ENCODE data around the gene CDH4. TPM values are rescaled to one million over a fixed set of nuclear protein-coding genes. Genes with fewer than 3 reads are reported as not detected.

The CDH4 gene
- total and polyA plus RNA-seq, 9 of the 15 experiments (the other 6 are each of a cell fraction or from before 2014, with no cell fraction given) = 0.04 TPM; not detected in 8

- peaks cover 28 to 86% of the 10 kb centered on the region in 2 experiments for H3K27me3 ChIP-seq (ENCODE audit: control insufficient read depth in 2 of 2, insufficient read depth in 2 of 2, low read length in 2 of 2)
- H3K79me2 ChIP-seq (ENCODE audit: control insufficient read depth, insufficient read depth, low read length) = no peaks in the 10 kb centered on the region
- no peak for DNase-seq (ENCODE audit: extremely low read depth in 1 of 4, low spot score in 3 of 4)
- no peak overlapping the region for H3K27ac ChIP-seq (ENCODE audit: extremely low read depth, low read depth, low read length)
- no peak for FAIRE-seq
- peaks cover 8% of the 10 kb centered on the region for H4K20me1 ChIP-seq (replicated peaks; ENCODE audit: control insufficient read depth, insufficient read depth, low read length)
- under 1% methylated on average over 25 of the region's 29 CpGs for WGBS (ENCODE audit: insufficient coverage, low coverage, missing lambda C conversion rate)
- no peaks in the 10 kb centered on the region for H3K36me3 ChIP-seq (ENCODE audit: control insufficient read depth, insufficient read depth, low read length)
- H2AFZ ChIP-seq (ENCODE audit: low read depth, low read length) = no peak overlapping the region
- ATAC-seq = no peak
- no peak overlapping the region for H3K4me3 ChIP-seq
- ChIA-PET POLR2A (no interaction called here), CTCF (ENCODE audit: low intra/inter-chr PET ratio) (no interaction called here)
- no peak overlapping the region for H3K4me2 ChIP-seq (ENCODE audit: insufficient read depth, low read length)
- intact Hi-C loops (cut with micrococcal nuclease) (no loop called here), in situ Hi-C loops (cut with MboI) (no loop called here)
- no peaks in the 10 kb centered on the region for H3K9me1 ChIP-seq (ENCODE audit: control insufficient read depth, insufficient read depth, low read length)
- BruUV-seq (replicated peaks) = no TSS peak
- no peak overlapping the region for H3K9ac ChIP-seq (ENCODE audit: insufficient read depth in 1 of 2, low read depth in 2 of 2, low read length in 2 of 2)
- H3K9me3 ChIP-seq (replicated peaks; ENCODE audit: control insufficient read depth, insufficient read depth, low read depth, low read length) = no peaks in the 10 kb centered on the region
- H3K4me1 ChIP-seq (replicated peaks in 1 of 2; ENCODE audit: control insufficient read depth in 2 of 2, insufficient read depth in 2 of 2, low read length in 2 of 2) = no peaks in the 10 kb centered on the region
- TF ChIP-seq NR1H2 (CRISPR knock-in tag; IDR thresholded peaks at IDR 0.05) (no peak), SMAD1 (IDR thresholded peaks at IDR 0.05; ENCODE audit: low read depth, low read length, partially characterized antibody) (no peak), ZBTB17 (CRISPR knock-in tag; IDR thresholded peaks at IDR 0.05) (no peak), ATF7 (IDR thresholded peaks at IDR 0.05) (no peak), CLOCK (CRISPR knock-in tag; IDR thresholded peaks at IDR 0.05; ENCODE audit: borderline replicate concordance) (no peak), ATF3 (IDR thresholded peaks at IDR 0.05) (no peak), ATF3 (CRISPR knock-in tag; conservative IDR thresholded peaks at IDR 0.05) (no peak), BRF2 (IDR thresholded peaks at IDR 0.05; ENCODE audit: borderline replicate concordance, insufficient read depth, insufficient read length) (no peak), MEIS2 (IDR thresholded peaks at IDR 0.05; ENCODE audit: partially characterized antibody) (no peak), KAT8 (IDR thresholded peaks at IDR 0.05; ENCODE audit: low read depth) (no peak), CHD4 (IDR thresholded peaks at IDR 0.05; ENCODE audit: insufficient read depth, insufficient replicate concordance, low read depth, low read length, poor library complexity, severe bottlenecking) (no peak), DEAF1 (CRISPR knock-in tag; IDR thresholded peaks at IDR 0.05) (no peak), SUPT5H (IDR thresholded peaks at IDR 0.05) (no peak), ZNF830 (CRISPR knock-in tag; IDR thresholded peaks at IDR 0.05) (no peak), HBP1 (CRISPR knock-in tag; IDR thresholded peaks at IDR 0.05) (no peak)
Observed at GRCh38 chr20:61706259-61706961, 454.3 kb downstream of the CDH4 start.
